HuH-7.5 (cell line): ENCODE measurements around the gene POM121C.
"Not testable (repeated sequence)": the region's sequence is repeated elsewhere in the genome, so short reads cannot be mapped to it uniquely, and the experiment has no call there.

Experiments used
- DNase-seq: peaks from one replicate; pipeline ENCODE4 v3.0.0; 2011; ENCODE audit warnings: low spot score

POM121C gene

GRCh38 chr7:75423481-75423880 is 62.6 kb downstream of the POM121C start:
- not testable (repeated sequence) for DNase-seq

- not testable (repeated sequence) for DNase-seq
These were observed 64.0 kb downstream of the POM121C start for GRCh38 chr7:75421798-75422710.

GRCh38 chr7:75420152-75420551 is 65.9 kb downstream of the POM121C start:
- not testable (repeated sequence) for DNase-seq

GRCh38 chr7:75419693-75420092 is 66.4 kb downstream of the POM121C start:
- not testable (repeated sequence) for DNase-seq

- DNase-seq = not testable (repeated sequence)
These were observed 66.9 kb downstream of the POM121C start for GRCh38 chr7:75419210-75419609.

GRCh38 chr7:75418292-75418858 is 67.7 kb downstream of the POM121C start:
- not testable (repeated sequence) for DNase-seq

- DNase-seq = not testable (repeated sequence)
These were observed 69.3 kb downstream of the POM121C start for GRCh38 chr7:75416787-75417186.

- not testable (repeated sequence) for DNase-seq
These were observed 70.2 kb downstream of the POM121C start for GRCh38 chr7:75415829-75416373.

GRCh38 chr7:75415428-75415817 is 70.7 kb downstream of the POM121C start:
- not testable (repeated sequence) for DNase-seq

GRCh38 chr7:75414708-75415427 is 71.2 kb downstream of the POM121C start:
- not testable (repeated sequence) for DNase-seq

- not testable (repeated sequence) for DNase-seq
These were observed 71.9 kb downstream of the POM121C start for GRCh38 chr7:75414204-75414603.

- DNase-seq = not testable (repeated sequence)
These were observed 75.3 kb downstream of the POM121C start for GRCh38 chr7:75410823-75411173.

- not testable (repeated sequence) for DNase-seq
These were observed 75.9 kb downstream of the POM121C start for GRCh38 chr7:75409880-75410822.

GRCh38 chr7:75404663-75405062 is 81.4 kb downstream of the POM121C start:
- not testable (repeated sequence) for DNase-seq

GRCh38 chr7:75403455-75404443 is 82.3 kb downstream of the POM121C start:
- DNase-seq = not testable (repeated sequence)

- not testable (repeated sequence) for DNase-seq
These were observed 85.5 kb downstream of the POM121C start for GRCh38 chr7:75400575-75400974.

GRCh38 chr7:75398771-75399700 is 87.1 kb downstream of the POM121C start:
- not testable (repeated sequence) for DNase-seq

- not testable (repeated sequence) for DNase-seq
These were observed 88.2 kb downstream of the POM121C start for GRCh38 chr7:75397865-75398264.

- DNase-seq = not testable (repeated sequence)
These were observed 90.8 kb downstream of the POM121C start, which contains the start of gene TRIM73 for GRCh38 chr7:75395329-75395728. TRIM73 (plus strand) TSS chr7:75395629; CDS start chr7:75398934, 3,305 bp downstream.
